ENCODE results near the gene CCDC28B.

CCDC28B gene

GRCh38 chr1:32220746-32221580, 20.6 kb downstream of the CCDC28B start:
- in situ Hi-C loops (cut with HindIII; ENCODE audit: low sequenced_read_pairs), result no loop called here
- DNase-seq (ENCODE audit: low read depth, low spot score), result no peak

GRCh38 chr1:32221581-32221979, 21.2 kb downstream of the CCDC28B start:
- TF ChIP-seq CTCF (IDR thresholded peaks at IDR 0.05; ENCODE audit: low read depth, low read length), result no peak
- in situ Hi-C loops (cut with HindIII; ENCODE audit: low sequenced_read_pairs), result no loop called here
- H3K4me3 ChIP-seq (ENCODE audit: low read depth, low read length), result peak overlapping the region; percentile 97
- DNase-seq (ENCODE audit: low read depth, low spot score), result no peak

More at GRCh38 chr1:32220746-32221580, 20.6 kb downstream of the CCDC28B start:
- peak overlapping the region; percentile 97 for H3K4me3 ChIP-seq (ENCODE audit: low read depth, low read length)
- no peak for TF ChIP-seq CTCF (IDR thresholded peaks at IDR 0.05; ENCODE audit: low read depth, low read length)

- peak within 1 kb of the TSS; percentile 97 for H3K4me3 ChIP-seq (ENCODE audit: low read depth, low read length)
- TF ChIP-seq CTCF (IDR thresholded peaks at IDR 0.05; ENCODE audit: low read depth, low read length), result no peak
- DNase-seq (ENCODE audit: low read depth, low spot score), result peak; percentile 91
- in situ Hi-C loops (cut with HindIII; ENCODE audit: low sequenced_read_pairs), result no loop called here
Observed at GRCh38 chr1:32221980-32222755, 21.8 kb downstream of the CCDC28B start, which contains the start of the genes EIF3I and TMEM234. Gene EIF3I (plus strand): TSS chr1:32222407. CDS start chr1:32222442, 35 bp downstream. Gene TMEM234 (minus strand): TSS chr1:32222353. CDS start chr1:32222322, 31 bp downstream.

GRCh38 chr1:32223683-32224082, 23.3 kb downstream of the CCDC28B start:
- in situ Hi-C loops (cut with HindIII; ENCODE audit: low sequenced_read_pairs), result no loop called here
- DNase-seq (ENCODE audit: low read depth, low spot score), result no peak
- peak; percentile 23 for TF ChIP-seq CTCF (IDR thresholded peaks at IDR 0.05; ENCODE audit: low read depth, low read length)
- no peak overlapping the region for H3K4me3 ChIP-seq (ENCODE audit: low read depth, low read length)

GRCh38 chr1:32224285-32224684, 23.9 kb downstream of the CCDC28B start:
- no peak for DNase-seq (ENCODE audit: low read depth, low spot score)
- H3K4me3 ChIP-seq (ENCODE audit: low read depth, low read length), result no peak overlapping the region
- no peak for TF ChIP-seq CTCF (IDR thresholded peaks at IDR 0.05; ENCODE audit: low read depth, low read length)
- in situ Hi-C loops (cut with HindIII; ENCODE audit: low sequenced_read_pairs), result no loop called here

GRCh38 chr1:32228771-32229170, 28.4 kb downstream of the CCDC28B start:
- TF ChIP-seq CTCF (IDR thresholded peaks at IDR 0.05; ENCODE audit: low read depth, low read length), result no peak
- DNase-seq (ENCODE audit: low read depth, low spot score), result no peak
- in situ Hi-C loops (cut with HindIII; ENCODE audit: low sequenced_read_pairs), result no loop called here
- H3K4me3 ChIP-seq (ENCODE audit: low read depth, low read length), result no peak overlapping the region

All from astrocyte of the spinal cord (primary cell).